HepG2 (cell line): ENCODE results near the gene TWF1. TPM values are rescaled to one million over a fixed set of nuclear protein-coding genes. Genes with fewer than 3 reads are reported as not detected.

Experiments used
- BCL6 ChIP-seq: IDR thresholded peaks from 2 replicates; pipeline ENCODE4 v1.6.1; 2016; ENCODE audit warnings: missing genetic modification reagents, missing compliant biosample characterization
- CHCHD3 ChIP-seq: sonication (generic); formaldehyde crosslinking; IDR thresholded peaks from 2 replicates; pipeline ENCODE4 v1.8.0; 2022; ENCODE audit warnings: mild to moderate bottlenecking, missing genetic modification reagents, moderate library complexity
- CHD2 ChIP-seq: IDR thresholded peaks from 2 replicates; pipeline ENCODE4 v1.6.1; 2011; ENCODE audit warnings: low read depth, low read length, improper control_type of control experiment
- E2F1 ChIP-seq: sonication (generic); formaldehyde crosslinking; IDR thresholded peaks from 2 replicates; pipeline ENCODE4 v1.5.0; 2020; ENCODE audit warnings: missing genetic modification reagents
- EZH2 ChIP-seq: conservative IDR thresholded peaks from 2 replicates; pipeline ENCODE4 v1.6.1; 2012; ENCODE audit warnings: mild to moderate bottlenecking, low read depth, low read length, moderate library complexity
- FLYWCH1 ChIP-seq: sonication (generic); formaldehyde crosslinking; IDR thresholded peaks from 2 replicates; pipeline ENCODE4 v1.8.1; 2023; ENCODE audit warnings: mild to moderate bottlenecking, missing genetic modification reagents
- FOSL1 ChIP-seq: sonication (generic); formaldehyde crosslinking; IDR thresholded peaks from 2 replicates; pipeline ENCODE4 v1.9.0; 2021; ENCODE audit warnings: missing genetic modification reagents, borderline replicate concordance
- HNRNPH1 ChIP-seq: fragments of 200-400 bp; formaldehyde crosslinking; optimal IDR thresholded peaks from 2 replicates; pipeline ENCODE3; 2017; ENCODE audit warnings: mild to moderate bottlenecking, low read depth, low read length
- HNRNPUL1 ChIP-seq: fragments of 200-400 bp; formaldehyde crosslinking; IDR thresholded peaks from 2 replicates; pipeline ENCODE4 v1.6.1; 2017; ENCODE audit warnings: low read depth, mild to moderate bottlenecking, low read length, moderate library complexity
- KLF9 ChIP-seq: IDR thresholded peaks from 2 replicates; pipeline ENCODE4 v1.6.1; 2016; ENCODE audit warnings: low read depth
- KMT2A ChIP-seq: sonication (generic); formaldehyde crosslinking; IDR thresholded peaks from 2 replicates; pipeline ENCODE4 v1.4.0; 2020; ENCODE audit warnings: missing genetic modification reagents
- MED13 ChIP-seq: sonication (generic); formaldehyde crosslinking; IDR thresholded peaks from 2 replicates; pipeline ENCODE4 v1.5.0; 2020; ENCODE audit warnings: missing genetic modification reagents
- MTERF4 ChIP-seq: sonication (generic); formaldehyde crosslinking; IDR thresholded peaks from 2 replicates; pipeline ENCODE4 v1.8.0; 2023; ENCODE audit warnings: mild to moderate bottlenecking, missing genetic modification reagents
- MYPOP ChIP-seq: sonication (generic); formaldehyde crosslinking; IDR thresholded peaks from 2 replicates; pipeline ENCODE4 v1.8.1; 2023; ENCODE audit warnings: mild to moderate bottlenecking, moderate library complexity, missing genetic modification reagents
- NR0B2 ChIP-seq: sonication (generic); formaldehyde crosslinking; IDR thresholded peaks from 2 replicates; pipeline ENCODE4 v1.4.0; 2020; ENCODE audit warnings: mild to moderate bottlenecking, missing genetic modification reagents
- NR3C1 ChIP-seq: sonication (generic); formaldehyde crosslinking; IDR thresholded peaks from 2 replicates; pipeline ENCODE4 v1.4.0; 2020; ENCODE audit warnings: missing genetic modification reagents
- PBX2 ChIP-seq: IDR thresholded peaks from 2 replicates; pipeline ENCODE4 v1.6.1; 2016; ENCODE audit warnings: control low read depth
- RARA ChIP-seq: IDR thresholded peaks from 2 replicates; pipeline ENCODE4 v1.6.1; 2016; ENCODE audit warnings: missing genetic modification reagents, missing compliant biosample characterization
- RFX1 ChIP-seq: fragments of 450-650 bp; IDR thresholded peaks from 2 replicates; pipeline ENCODE4 v1.6.1; 2017
- RFX3 ChIP-seq: IDR thresholded peaks from 2 replicates; pipeline ENCODE4 v1.6.1; 2016; ENCODE audit warnings: missing biosample characterization, missing genetic modification reagents
- SMARCE1 ChIP-seq: fragments of 450-650 bp; IDR thresholded peaks from 2 replicates; pipeline ENCODE4 v1.6.1; 2017; ENCODE audit warnings: borderline replicate concordance
- TSC22D2 ChIP-seq: sonication (generic); formaldehyde crosslinking; IDR thresholded peaks from 2 replicates; pipeline ENCODE4 v1.5.1; 2020; ENCODE audit warnings: missing genetic modification reagents, mild to moderate bottlenecking, borderline replicate concordance
- XRCC5 ChIP-seq: fragments of 200-400 bp; formaldehyde crosslinking; optimal IDR thresholded peaks from 2 replicates; pipeline ENCODE3; 2017; ENCODE audit warnings: mild to moderate bottlenecking, low read length
- ZNF10 ChIP-seq: sonication (generic); formaldehyde crosslinking; IDR thresholded peaks from 2 replicates; pipeline ENCODE4 v1.4.0; 2020; ENCODE audit warnings: mild to moderate bottlenecking, low read depth, missing genetic modification reagents, borderline replicate concordance
- ZNF431 ChIP-seq: sonication (generic); formaldehyde crosslinking; IDR thresholded peaks from 2 replicates; pipeline ENCODE4 v1.9.0; 2022; ENCODE audit warnings: missing genetic modification reagents, low read depth, mild to moderate bottlenecking, borderline replicate concordance
- ZNF468 ChIP-seq: sonication (generic); formaldehyde crosslinking; IDR thresholded peaks from 2 replicates; pipeline ENCODE4 v1.8.0; 2022; ENCODE audit warnings: mild to moderate bottlenecking, moderate library complexity, missing genetic modification reagents
- ZNF720 ChIP-seq: sonication (generic); formaldehyde crosslinking; IDR thresholded peaks from 2 replicates; pipeline ENCODE4 v1.4.0; 2020; ENCODE audit warnings: missing genetic modification reagents
- ZNF883 ChIP-seq: sonication (generic); formaldehyde crosslinking; IDR thresholded peaks from 2 replicates; pipeline ENCODE4 v1.5.1; 2020; ENCODE audit warnings: mild to moderate bottlenecking, missing genetic modification reagents; ENCODE audit errors: not compliant biosample characterization
- polyA plus RNA-seq, 8 experiments: library from polyadenylated mRNA; depleted of rRNA in 3 of 8; stranded (reverse) in 7 of 8; unstranded in 1 of 8; fragments of >200 nt; fragmentation: Illumina TruSeq in 4 of 8; extraction: Trizol in 4 of 8; gene quantifications; 2 replicates each; pipeline versions ENCODE4 v1.2.1 to v1.2.3, GENCODE V29; 2011 to 2016; ENCODE audit warnings: low read depth in 4 of 8, missing spikeins in 1 of 8, mixed read lengths in 1 of 8; ENCODE audit not compliant: insufficient read depth in 1 of 8
- total RNA-seq, 5 experiments: library from RNA; depleted of rRNA; stranded (reverse); fragments of >200 nt; fragmentation: Illumina TruSeq; extraction: Trizol; gene quantifications; 2 replicates each; pipeline ENCODE4 v1.2.3, GENCODE V29; 2016; ENCODE audit warnings: low read depth in 1 of 5

TWF1 gene
- total and polyA plus RNA-seq, 2 of the 13 experiments (the other 11 are each of a cell fraction or from before 2014, with no cell fraction given) = 32.3 to 85.5 TPM

- TF ChIP-seq MYPOP (no peak), MTERF4 (CRISPR knock-in tag) (no peak), HNRNPUL1 (no peak), PBX2 (CRISPR knock-in tag) (no peak), KLF9 (CRISPR knock-in tag) (no peak), SMARCE1 (no peak), FLYWCH1 (CRISPR knock-in tag) (no peak), BCL6 (CRISPR knock-in tag) (no peak), XRCC5 (no peak), FOSL1 (CRISPR knock-in tag) (no peak), MED13 (CRISPR knock-in tag) (0 out of 2 replicates have a peak, but pooled peaks have one; percentile 28), ZNF431 (CRISPR knock-in tag) (no peak), CHD2 (no peak), RARA (CRISPR knock-in tag) (0 out of 2 replicates have a peak, but pooled peaks have one; percentile 9), KMT2A (CRISPR knock-in tag) (peak; percentile 79; the same call in 1 of the 2 replicates), HNRNPH1 (no peak), NR3C1 (CRISPR knock-in tag) (no peak), CHCHD3 (CRISPR knock-in tag) (no peak), ZNF10 (CRISPR knock-in tag) (no peak), ZNF883 (no peak), NR0B2 (peak; percentile 62; the same call in 1 of the 2 replicates), EZH2 (no peak), ZNF720 (CRISPR knock-in tag) (no peak), E2F1 (CRISPR knock-in tag) (no peak), RFX3 (CRISPR knock-in tag) (no peak), ZNF468 (CRISPR knock-in tag) (0 out of 2 replicates have a peak, but pooled peaks have one; percentile 60), TSC22D2 (CRISPR knock-in tag) (0 out of 2 replicates have a peak, but pooled peaks have one; percentile 27), RFX1 (no peak)
These were observed 29.7 kb upstream of the TWF1 start, which contains the start of gene TMEM117 (continued) for GRCh38 chr12:43835656-43836474.
